Measurements from ENCODE around the gene SIRPB2. TPM values are rescaled to one million over a fixed set of nuclear protein-coding genes. Genes with fewer than 3 reads are reported as not detected.

SIRPB2 gene
- polyA plus RNA-seq, 1 experiment: not detected

DNA sequence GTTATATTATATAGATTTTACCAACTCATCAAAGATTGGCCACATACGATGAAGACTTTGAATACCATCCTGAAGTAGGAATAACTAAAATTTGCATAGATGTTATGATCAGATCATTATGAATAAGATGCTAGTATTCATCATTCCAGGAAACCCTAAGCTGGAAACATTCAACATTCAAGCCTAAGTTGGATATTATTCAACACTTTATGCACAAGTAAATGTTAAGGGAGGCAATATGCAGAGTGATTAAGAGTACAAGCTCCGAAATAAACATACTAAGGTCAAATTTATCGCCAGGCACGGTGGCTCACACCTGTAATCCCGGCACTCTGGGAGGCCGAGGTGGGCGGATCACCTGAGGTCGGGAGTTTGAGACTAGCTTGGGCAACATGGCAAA is 55.0 kb downstream of the SIRPB2 start:
- DNase-seq (ENCODE audit: low read depth, low spot score): no peak
- no peaks in the 10 kb centered on the region for H3K27me3 ChIP-seq (ENCODE audit: control insufficient read depth, insufficient read depth, low read length)
- no peak overlapping the region for H3K4me3 ChIP-seq (ENCODE audit: low read depth, low read length)
- ChIA-PET CTCF (interaction anchor here (0.7 to 5.0 kb wide), 18 partner anchors 9 to 620 kb away, joined by 3 to 54 read pairs (median 6); partner anchors contain the start of gene NSFL1C), POLR2A (interaction anchor here (0.8 kb wide), 1 partner anchor 37 kb away, joined by 3 read pairs; no protein-coding TSS in a partner anchor)
- TF ChIP-seq, protein P1, sequence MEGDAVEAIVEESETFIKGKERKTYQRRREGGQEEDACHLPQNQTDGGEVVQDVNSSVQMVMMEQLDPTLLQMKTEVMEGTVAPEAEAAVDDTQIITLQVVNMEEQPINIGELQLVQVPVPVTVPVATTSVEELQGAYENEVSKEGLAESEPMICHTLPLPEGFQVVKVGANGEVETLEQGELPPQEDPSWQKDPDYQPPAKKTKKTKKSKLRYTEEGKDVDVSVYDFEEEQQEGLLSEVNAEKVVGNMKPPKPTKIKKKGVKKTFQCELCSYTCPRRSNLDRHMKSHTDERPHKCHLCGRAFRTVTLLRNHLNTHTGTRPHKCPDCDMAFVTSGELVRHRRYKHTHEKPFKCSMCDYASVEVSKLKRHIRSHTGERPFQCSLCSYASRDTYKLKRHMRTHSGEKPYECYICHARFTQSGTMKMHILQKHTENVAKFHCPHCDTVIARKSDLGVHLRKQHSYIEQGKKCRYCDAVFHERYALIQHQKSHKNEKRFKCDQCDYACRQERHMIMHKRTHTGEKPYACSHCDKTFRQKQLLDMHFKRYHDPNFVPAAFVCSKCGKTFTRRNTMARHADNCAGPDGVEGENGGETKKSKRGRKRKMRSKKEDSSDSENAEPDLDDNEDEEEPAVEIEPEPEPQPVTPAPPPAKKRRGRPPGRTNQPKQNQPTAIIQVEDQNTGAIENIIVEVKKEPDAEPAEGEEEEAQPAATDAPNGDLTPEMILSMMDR (IDR thresholded peaks at IDR 0.05; ENCODE audit: low read depth, low read length): no peak
- H3K27ac ChIP-seq (ENCODE audit: low read depth, low read length): no peak overlapping the region
- no peaks in the 10 kb centered on the region for H3K9me3 ChIP-seq (ENCODE audit: control insufficient read depth, insufficient read depth, low read length)

DNA sequence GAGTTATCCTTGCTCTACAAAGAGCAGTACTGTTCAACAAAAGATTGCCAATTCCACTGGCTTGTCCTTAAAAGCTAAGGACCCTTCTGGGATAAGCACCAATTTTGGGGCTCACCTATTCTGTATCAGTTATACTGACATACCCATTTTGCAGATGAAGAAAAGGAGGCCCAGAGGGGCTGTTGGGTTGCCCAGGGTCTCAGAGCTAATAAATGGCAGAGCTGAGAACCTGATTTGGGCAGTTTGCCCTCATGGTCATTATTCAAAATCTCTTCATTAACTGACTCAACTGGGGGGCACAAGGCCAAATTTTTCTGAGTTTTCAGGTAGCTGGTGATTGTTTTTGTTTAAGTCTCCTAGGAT is 55.9 kb downstream of the SIRPB2 start:
- ChIA-PET CTCF (interaction anchor here (0.7 to 5.0 kb wide), 10 partner anchors 8 to 1265 kb away, joined by 3 to 41 read pairs (median 6); partner anchors contain the start of genes NSFL1C and SDCBP2), POLR2A (interaction anchor here (0.8 kb wide), 1 partner anchor 36 kb away, joined by 3 read pairs; no protein-coding TSS in a partner anchor)
- Histone ChIP-seq H3K9me3 (ENCODE audit: control insufficient read depth, insufficient read depth, low read length) (no peaks in the 10 kb centered on the region), H3K4me3 (ENCODE audit: low read depth, low read length) (no peak overlapping the region), H3K27me3 (ENCODE audit: control insufficient read depth, insufficient read depth, low read length) (no peaks in the 10 kb centered on the region), H3K27ac (ENCODE audit: low read depth, low read length) (no peak overlapping the region)
- no peak for DNase-seq (ENCODE audit: low read depth, low spot score)
- TF ChIP-seq, protein P1 (IDR thresholded peaks at IDR 0.05; ENCODE audit: low read depth, low read length): no peak

DNA sequence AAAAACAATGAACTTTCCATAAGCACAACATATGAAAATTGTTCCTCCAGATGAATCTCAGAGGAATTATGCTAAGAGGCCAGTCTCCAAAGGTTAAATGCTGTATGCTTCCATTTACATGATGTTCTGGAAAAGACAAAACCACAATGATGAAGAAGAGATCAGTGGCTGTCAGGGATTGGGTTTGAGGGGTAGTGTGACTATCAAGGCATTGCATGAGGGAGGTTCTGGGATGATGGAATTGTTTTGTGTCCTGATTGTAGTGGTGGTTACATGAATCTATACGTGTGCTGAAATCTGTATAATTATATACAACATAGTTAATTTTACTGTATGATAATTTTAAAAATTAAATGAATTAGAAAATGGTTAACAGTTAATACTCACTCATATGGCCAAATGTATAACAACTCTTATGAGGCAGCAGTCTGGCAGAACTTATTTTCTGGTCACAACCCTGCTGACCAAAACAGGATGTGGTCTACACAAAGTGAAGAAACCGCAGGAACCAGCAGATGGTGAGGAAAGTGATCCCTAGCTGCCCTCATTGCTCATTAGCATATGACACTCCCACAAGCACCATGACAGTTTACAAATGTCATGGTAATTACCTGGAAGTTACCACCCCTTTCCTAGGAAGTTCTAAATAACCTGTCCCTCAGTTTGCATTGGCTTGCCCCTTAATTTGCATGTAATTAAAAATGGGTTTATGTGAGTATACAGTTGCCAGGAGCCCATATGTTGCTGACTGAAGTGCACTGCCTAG is 56.5 kb downstream of the SIRPB2 start:
- ChIA-PET POLR2A (no interaction called here), CTCF (interaction anchor here (0.7 to 5.0 kb wide), 10 partner anchors 17 to 1266 kb away, joined by 3 to 41 read pairs (median 6); partner anchors contain the start of genes NSFL1C and SDCBP2)
- DNase-seq (ENCODE audit: low read depth, low spot score): peak; percentile 78
- Histone ChIP-seq H3K4me3 (ENCODE audit: low read depth, low read length) (no peak overlapping the region), H3K27me3 (ENCODE audit: control insufficient read depth, insufficient read depth, low read length) (no peaks in the 10 kb centered on the region), H3K27ac (ENCODE audit: low read depth, low read length) (no peak overlapping the region), H3K9me3 (ENCODE audit: control insufficient read depth, insufficient read depth, low read length) (no peaks in the 10 kb centered on the region)
- TF ChIP-seq, protein P1 (IDR thresholded peaks at IDR 0.05; ENCODE audit: low read depth, low read length): no peak

DNA sequence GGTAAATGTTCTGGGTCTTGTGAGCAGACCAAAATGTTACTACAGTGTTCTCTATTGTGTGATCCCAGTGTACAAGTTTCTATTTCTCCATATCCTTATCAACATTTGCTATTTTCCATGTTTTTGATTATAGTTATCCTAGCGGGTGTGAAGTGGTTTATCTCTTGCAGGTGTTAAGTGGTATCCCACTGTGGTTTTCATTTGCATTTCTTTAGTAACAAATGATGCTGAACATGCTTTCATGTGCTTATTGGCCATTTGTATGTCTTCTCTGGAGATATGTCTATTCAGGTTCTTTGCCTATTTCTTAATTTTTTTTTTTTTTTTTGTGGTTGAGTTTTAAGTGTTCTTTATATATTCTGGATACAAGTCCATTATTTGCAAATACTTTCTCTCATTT is 60.1 kb downstream of the SIRPB2 start:
- no peak overlapping the region for H3K27ac ChIP-seq (ENCODE audit: low read depth, low read length)
- no peaks in the 10 kb centered on the region for H3K27me3 ChIP-seq (ENCODE audit: control insufficient read depth, insufficient read depth, low read length)
- ChIA-PET POLR2A (no interaction called here), CTCF (no interaction called here)
- TF ChIP-seq, protein P1 (IDR thresholded peaks at IDR 0.05; ENCODE audit: low read depth, low read length): no peak
- H3K4me3 ChIP-seq (ENCODE audit: low read depth, low read length): no peak overlapping the region
- no peak for DNase-seq (ENCODE audit: low read depth, low spot score)
- no peaks in the 10 kb centered on the region for H3K9me3 ChIP-seq (ENCODE audit: control insufficient read depth, insufficient read depth, low read length)

DNA sequence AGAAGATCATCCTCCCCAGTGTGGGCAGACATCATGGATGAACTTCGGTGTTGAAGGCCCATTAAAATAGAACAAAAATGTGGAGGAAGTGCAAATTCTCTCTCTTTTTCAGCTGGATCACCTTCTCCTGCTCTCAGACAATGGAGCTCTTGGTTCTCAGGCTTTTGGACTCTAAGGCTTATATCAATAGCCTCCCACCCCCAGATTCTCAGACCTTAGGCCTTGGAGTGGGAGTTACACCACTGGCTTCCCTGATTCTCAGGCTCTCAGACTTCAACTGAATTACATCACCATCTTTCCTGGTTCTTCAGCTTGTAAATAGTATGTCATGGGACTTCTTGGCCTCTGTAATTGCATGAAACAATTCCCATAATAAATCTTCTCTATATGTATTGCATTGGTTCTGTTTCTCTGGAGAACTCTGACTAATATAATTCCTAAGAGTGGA is 61.2 kb downstream of the SIRPB2 start:
- Histone ChIP-seq H3K27ac (ENCODE audit: low read depth, low read length) (peak overlapping the region; percentile 60), H3K27me3 (ENCODE audit: control insufficient read depth, insufficient read depth, low read length) (no peaks in the 10 kb centered on the region), H3K9me3 (ENCODE audit: control insufficient read depth, insufficient read depth, low read length) (no peaks in the 10 kb centered on the region), H3K4me3 (ENCODE audit: low read depth, low read length) (no peak overlapping the region)
- DNase-seq (ENCODE audit: low read depth, low spot score): peak; percentile 75
- ChIA-PET POLR2A (interaction anchor here (1.2 kb wide), 1 partner anchor 30 kb away, joined by 3 read pairs; no protein-coding TSS in a partner anchor), CTCF (interaction anchor here (1.0 to 2.7 kb wide), 2 partner anchors 8 to 9 kb away, joined by 3 to 10 read pairs; no protein-coding TSS in a partner anchor)
- TF ChIP-seq, protein P1 (IDR thresholded peaks at IDR 0.05; ENCODE audit: low read depth, low read length): no peak
